HL-60/S4 treated with phorbol 12-myristate 13-acetate at 8.2 ng/mL for 4 days and 3 days (cell line): ENCODE measurements around the gene PEX11G.

Experiments used
- in situ Hi-C: fragments of 300-500 bp; cut with MboI; formaldehyde crosslinking; loops from 2 replicates; pipeline ENCODE4 v1.15.0; 2022; ENCODE audit warnings: low sequenced_read_pairs

PEX11G gene

GRCh38 chr19:7488736-7489353, at the start of gene PEX11G:
Gene PEX11G, minus strand, starts transcription at chr19:7489035. Its CDS starts 25 bp downstream, at chr19:7489010.
- in situ Hi-C loops: no loop called here

GRCh38 chr19:7535998-7536695, 47.3 kb upstream of the PEX11G start:
- in situ Hi-C loops: no loop called here

GRCh38 chr19:7535047-7535997, 46.5 kb upstream of the PEX11G start, which contains the start of gene PNPLA6:
Gene PNPLA6, plus strand, starts transcription at chr19:7535717. Its CDS starts 72 bp downstream, at chr19:7535789.
- in situ Hi-C loops: no loop called here

- in situ Hi-C loops: no loop called here
Observed at GRCh38 chr19:7534531-7535046, 45.8 kb upstream of the PEX11G start.

- in situ Hi-C loops: no loop called here
Observed at GRCh38 chr19:7533925-7534480, 45.2 kb upstream of the PEX11G start.

GRCh38 chr19:7533281-7533885, 44.5 kb upstream of the PEX11G start:
- in situ Hi-C loops: no loop called here

GRCh38 chr19:7529610-7530490, 41.0 kb upstream of the PEX11G start:
- in situ Hi-C loops: no loop called here

GRCh38 chr19:7529246-7529600, 40.4 kb upstream of the PEX11G start:
- in situ Hi-C loops: no loop called here

GRCh38 chr19:7528522-7529245, 39.8 kb upstream of the PEX11G start:
- in situ Hi-C loops: no loop called here

- in situ Hi-C loops: no loop called here
Observed at GRCh38 chr19:7528192-7528519, 39.3 kb upstream of the PEX11G start.

- in situ Hi-C loops: no loop called here
Observed at GRCh38 chr19:7527516-7528191, 38.8 kb upstream of the PEX11G start.

- in situ Hi-C loops: no loop called here
Observed at GRCh38 chr19:7526059-7526929, 37.5 kb upstream of the PEX11G start.

GRCh38 chr19:7524992-7525739, 36.3 kb upstream of the PEX11G start:
- in situ Hi-C loops: no loop called here

GRCh38 chr19:7524523-7524922, 35.7 kb upstream of the PEX11G start:
- in situ Hi-C loops: no loop called here

GRCh38 chr19:7522923-7523667, 34.3 kb upstream of the PEX11G start:
- in situ Hi-C loops: no loop called here
